Fibroblast of skin of scalp (primary cell): ENCODE data around the gene UBTD1. TPM values are rescaled to one million over a fixed set of nuclear protein-coding genes. Genes with fewer than 3 reads are reported as not detected.
"Not testable (repeated sequence)": the region's sequence is repeated elsewhere in the genome, so short reads cannot be mapped to it uniquely, and the experiment has no call there.

ENCODE experiments used
- DNase-seq: peaks from one replicate; pipeline ENCODE4 v3.0.0-alpha.2; 2013
- polyA plus RNA-seq, 2 experiments: library from polyadenylated mRNA; unstranded; fragments of 120-200 nt; gene quantifications; one replicate each; pipeline ENCODE4 v1.2.1, GENCODE V29; 2013; ENCODE audit not compliant: insufficient read length in 2 of 2

UBTD1 gene
- polyA plus RNA-seq (2013, experiment 1 of 2; ENCODE audit: insufficient read length), result 21.0 TPM
- polyA plus RNA-seq (2013, experiment 2 of 2; ENCODE audit: insufficient read length), result 20.3 TPM

- DNase-seq, result peak; percentile 51
Measured at GRCh38 chr10:97498841-97499560, at the start of gene UBTD1. TSS of gene UBTD1 (plus strand) at chr10:97498924. CDS start at chr10:97499204, 280 bp downstream.

- no peak for DNase-seq
Measured at GRCh38 chr10:97450828-97451227, 47.9 kb upstream of the UBTD1 start.

GRCh38 chr10:97451605-97452004, 47.1 kb upstream of the UBTD1 start:
- DNase-seq, result no peak

GRCh38 chr10:97452352-97452751, 46.4 kb upstream of the UBTD1 start:
- DNase-seq, result no peak

GRCh38 chr10:97454330-97455036, 44.2 kb upstream of the UBTD1 start:
- peak; percentile 21 for DNase-seq

GRCh38 chr10:97456034-97456685, 42.6 kb upstream of the UBTD1 start:
- DNase-seq, result no peak

GRCh38 chr10:97456686-97457065, 42.0 kb upstream of the UBTD1 start:
- DNase-seq, result no peak

GRCh38 chr10:97459111-97459510, 39.6 kb upstream of the UBTD1 start:
- DNase-seq, result no peak

GRCh38 chr10:97459933-97460332, 38.8 kb upstream of the UBTD1 start:
- DNase-seq, result no peak

GRCh38 chr10:97462309-97462708, 36.4 kb upstream of the UBTD1 start:
- DNase-seq, result no peak

GRCh38 chr10:97463363-97464132, 35.2 kb upstream of the UBTD1 start:
- DNase-seq, result peak; percentile 43

- DNase-seq, result no peak
Measured at GRCh38 chr10:97464226-97464625, 34.5 kb upstream of the UBTD1 start.

- no peak for DNase-seq
Measured at GRCh38 chr10:97465982-97466381, 32.7 kb upstream of the UBTD1 start.

GRCh38 chr10:97466755-97467154, 32.0 kb upstream of the UBTD1 start:
- no peak for DNase-seq

GRCh38 chr10:97468162-97468561, 30.6 kb upstream of the UBTD1 start:
- no peak for DNase-seq

- DNase-seq, result not testable (repeated sequence)
Measured at GRCh38 chr10:97468781-97469180, 29.9 kb upstream of the UBTD1 start.

GRCh38 chr10:97474918-97475317, 23.8 kb upstream of the UBTD1 start:
- DNase-seq, result no peak

GRCh38 chr10:97475936-97476594, 22.7 kb upstream of the UBTD1 start:
- DNase-seq, result no peak

- DNase-seq, result not testable (repeated sequence)
Measured at GRCh38 chr10:97479410-97479809, 19.3 kb upstream of the UBTD1 start.

GRCh38 chr10:97479939-97480338, 18.8 kb upstream of the UBTD1 start:
- DNase-seq, result no peak

GRCh38 chr10:97481071-97481470, 17.7 kb upstream of the UBTD1 start:
- no peak for DNase-seq

- DNase-seq, result no peak
Measured at GRCh38 chr10:97482381-97482780, 16.3 kb upstream of the UBTD1 start.
